HEK293 (cell line): ENCODE data around the gene CASP8.
A peak's percentile ranks its signal among the peaks of the same experiment; 100 is the strongest.

Experiments
- PRDM10 ChIP-seq: fragments of 450-650 bp; formaldehyde crosslinking; IDR thresholded peaks from 2 replicates; pipeline ENCODE4 v1.5.1; 2016; ENCODE audit warnings: missing biosample characterization, missing genetic modification characterization
- PRDM4 ChIP-seq: fragments of 450-650 bp; formaldehyde crosslinking; IDR thresholded peaks from 2 replicates; pipeline ENCODE4 v1.5.1; 2017; ENCODE audit warnings: missing biosample characterization, missing genetic modification characterization
- SCRT2 ChIP-seq: fragments of 450-650 bp; formaldehyde crosslinking; IDR thresholded peaks from 2 replicates; pipeline ENCODE4 v1.5.1; 2016; ENCODE audit warnings: missing biosample characterization, missing genetic modification characterization
- SETDB1 ChIP-seq: IDR thresholded peaks from one replicate; pipeline ENCODE4 v1.6.1; 2017; ENCODE audit warnings: mild to moderate bottlenecking, low read length, moderate library complexity, mixed read lengths; ENCODE audit not compliant: insufficient read length
- TRIM28 ChIP-seq: IDR thresholded peaks from 2 replicates; pipeline ENCODE4 v1.6.1; 2011; ENCODE audit warnings: low read length, control low read depth, borderline replicate concordance
- ZBTB11 ChIP-seq: fragments of 450-650 bp; formaldehyde crosslinking; conservative IDR thresholded peaks from 2 replicates; pipeline ENCODE4 v1.5.1; 2016; ENCODE audit warnings: low read depth, missing biosample characterization, missing genetic modification characterization
- ZBTB48 ChIP-seq: fragments of 450-650 bp; formaldehyde crosslinking; IDR thresholded peaks from 2 replicates; pipeline ENCODE4 v1.5.1; 2016; ENCODE audit warnings: missing biosample characterization, missing genetic modification characterization
- ZFP37 ChIP-seq: fragments of 450-650 bp; formaldehyde crosslinking; IDR thresholded peaks from 2 replicates; pipeline ENCODE4 v1.5.1; 2016; ENCODE audit warnings: missing biosample characterization, missing genetic modification characterization
- ZFP69B ChIP-seq: fragments of 450-650 bp; formaldehyde crosslinking; IDR thresholded peaks from 2 replicates; pipeline ENCODE4 v1.5.1; 2016; ENCODE audit warnings: missing biosample characterization, missing genetic modification characterization
- ZNF169 ChIP-seq: fragments of 450-650 bp; formaldehyde crosslinking; IDR thresholded peaks from 2 replicates; pipeline ENCODE4 v1.5.1; 2016; ENCODE audit warnings: missing biosample characterization, missing genetic modification characterization
- ZNF184 ChIP-seq: fragments of 450-650 bp; IDR thresholded peaks from 2 replicates; pipeline ENCODE4 v1.5.1; 2018; ENCODE audit warnings: missing biosample characterization, mild to moderate bottlenecking, missing genetic modification characterization
- ZNF354C ChIP-seq: fragments of 450-650 bp; formaldehyde crosslinking; IDR thresholded peaks from 2 replicates; pipeline ENCODE4 v1.5.1; 2016; ENCODE audit warnings: missing biosample characterization, missing genetic modification characterization, low read depth, borderline replicate concordance
- ZNF530 ChIP-seq: fragments of 450-650 bp; formaldehyde crosslinking; IDR thresholded peaks from 2 replicates; pipeline ENCODE4 v1.5.1; 2016; ENCODE audit warnings: low read depth, missing biosample characterization, missing genetic modification characterization
- ZNF544 ChIP-seq: fragments of 450-650 bp; formaldehyde crosslinking; IDR thresholded peaks from 2 replicates; pipeline ENCODE4 v1.5.0; 2017; ENCODE audit warnings: missing biosample characterization, missing genetic modification characterization
- ZNF654 ChIP-seq: fragments of 450-650 bp; formaldehyde crosslinking; IDR thresholded peaks from 2 replicates; pipeline ENCODE4 v1.5.1; 2016; ENCODE audit warnings: low read depth, missing biosample characterization, missing genetic modification characterization
- ZNF843 ChIP-seq: fragments of 450-650 bp; formaldehyde crosslinking; IDR thresholded peaks from 2 replicates; pipeline ENCODE4 v1.5.1; 2016; ENCODE audit warnings: missing biosample characterization, missing genetic modification characterization
- TF ChIP-seq, protein P1 (sequence below): fragments of 450-650 bp; formaldehyde crosslinking; IDR thresholded peaks from 2 replicates; pipeline ENCODE4 v1.5.1; 2016; ENCODE audit warnings: missing biosample characterization, missing genetic modification characterization
- TF ChIP-seq, protein P2 (sequence below): fragments of 450-650 bp; formaldehyde crosslinking; IDR thresholded peaks from 2 replicates; pipeline ENCODE4 v1.5.1; 2016; ENCODE audit warnings: missing biosample characterization, missing genetic modification characterization
- TF ChIP-seq, protein P3 (sequence below): fragments of 450-650 bp; formaldehyde crosslinking; IDR thresholded peaks from 2 replicates; pipeline ENCODE4 v1.5.1; 2016; ENCODE audit warnings: missing biosample characterization, missing genetic modification characterization
- TF ChIP-seq, protein P4 (sequence below): fragments of 450-650 bp; formaldehyde crosslinking; IDR thresholded peaks from 2 replicates; pipeline ENCODE4 v1.5.1; 2016; ENCODE audit warnings: missing biosample characterization, missing genetic modification characterization

The CASP8 gene

GRCh38 chr2:201231781-201232466 is 28.4 kb upstream of the CASP8 start (continued):
- TF ChIP-seq ZNF654 (peak; percentile 96), ZBTB48 (no peak), ZNF169 (tag by site-specific recombination) (no peak), ZFP69B (tag by site-specific recombination) (no peak), SETDB1 (peak; percentile 83), ZNF354C (tag by site-specific recombination) (no peak), TRIM28 (0 out of 2 replicates have a peak, but pooled peaks have one; percentile 17), PRDM4 (tag by site-specific recombination) (no peak), ZNF544 (tag by site-specific recombination) (no peak), ZBTB11 (tag by site-specific recombination) (peak; percentile 85), PRDM10 (tag by site-specific recombination) (peak; percentile 28; the same call in 1 of the 2 replicates), ZNF530 (tag by site-specific recombination) (no peak), SCRT2 (tag by site-specific recombination) (0 out of 2 replicates have a peak, but pooled peaks have one; percentile 14), ZNF843 (tag by site-specific recombination) (no peak), ZFP37 (tag by site-specific recombination) (0 out of 2 replicates have a peak, but pooled peaks have one; percentile 29), ZNF184 (no peak)
- TF ChIP-seq, protein P1, sequence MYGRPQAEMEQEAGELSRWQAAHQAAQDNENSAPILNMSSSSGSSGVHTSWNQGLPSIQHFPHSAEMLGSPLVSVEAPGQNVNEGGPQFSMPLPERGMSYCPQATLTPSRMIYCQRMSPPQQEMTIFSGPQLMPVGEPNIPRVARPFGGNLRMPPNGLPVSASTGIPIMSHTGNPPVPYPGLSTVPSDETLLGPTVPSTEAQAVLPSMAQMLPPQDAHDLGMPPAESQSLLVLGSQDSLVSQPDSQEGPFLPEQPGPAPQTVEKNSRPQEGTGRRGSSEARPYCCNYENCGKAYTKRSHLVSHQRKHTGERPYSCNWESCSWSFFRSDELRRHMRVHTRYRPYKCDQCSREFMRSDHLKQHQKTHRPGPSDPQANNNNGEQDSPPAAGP (tag by site-specific recombination): no peak
- TF ChIP-seq, protein P2, sequence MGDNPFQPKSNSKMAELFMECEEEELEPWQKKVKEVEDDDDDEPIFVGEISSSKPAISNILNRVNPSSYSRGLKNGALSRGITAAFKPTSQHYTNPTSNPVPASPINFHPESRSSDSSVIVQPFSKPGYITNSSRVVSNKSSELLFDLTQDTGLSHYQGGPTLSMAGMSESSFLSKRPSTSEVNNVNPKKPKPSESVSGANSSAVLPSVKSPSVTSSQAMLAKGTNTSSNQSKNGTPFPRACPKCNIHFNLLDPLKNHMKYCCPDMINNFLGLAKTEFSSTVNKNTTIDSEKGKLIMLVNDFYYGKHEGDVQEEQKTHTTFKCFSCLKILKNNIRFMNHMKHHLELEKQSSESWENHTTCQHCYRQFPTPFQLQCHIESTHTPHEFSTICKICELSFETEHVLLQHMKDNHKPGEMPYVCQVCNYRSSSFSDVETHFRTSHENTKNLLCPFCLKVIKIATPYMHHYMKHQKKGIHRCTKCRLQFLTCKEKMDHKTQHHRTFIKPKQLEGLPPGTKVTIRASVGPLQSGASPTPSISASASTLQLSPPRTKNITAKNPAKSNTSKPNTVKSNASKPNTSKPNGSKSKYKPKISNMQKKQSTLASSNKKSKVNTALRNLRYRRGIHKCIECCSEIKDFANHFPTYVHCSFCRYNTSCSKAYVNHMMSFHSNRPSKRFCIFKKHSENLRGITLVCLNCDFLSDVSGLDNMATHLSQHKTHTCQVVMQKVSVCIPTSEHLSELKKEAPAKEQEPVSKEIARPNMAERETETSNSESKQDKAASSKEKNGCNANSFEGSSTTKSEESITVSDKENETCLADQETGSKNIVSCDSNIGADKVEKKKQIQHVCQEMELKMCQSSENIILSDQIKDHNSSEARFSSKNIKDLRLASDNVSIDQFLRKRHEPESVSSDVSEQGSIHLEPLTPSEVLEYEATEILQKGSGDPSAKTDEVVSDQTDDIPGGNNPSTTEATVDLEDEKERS (tag by site-specific recombination): peak; percentile 45; the same call in 1 of the 2 replicates
- TF ChIP-seq, protein P3, sequence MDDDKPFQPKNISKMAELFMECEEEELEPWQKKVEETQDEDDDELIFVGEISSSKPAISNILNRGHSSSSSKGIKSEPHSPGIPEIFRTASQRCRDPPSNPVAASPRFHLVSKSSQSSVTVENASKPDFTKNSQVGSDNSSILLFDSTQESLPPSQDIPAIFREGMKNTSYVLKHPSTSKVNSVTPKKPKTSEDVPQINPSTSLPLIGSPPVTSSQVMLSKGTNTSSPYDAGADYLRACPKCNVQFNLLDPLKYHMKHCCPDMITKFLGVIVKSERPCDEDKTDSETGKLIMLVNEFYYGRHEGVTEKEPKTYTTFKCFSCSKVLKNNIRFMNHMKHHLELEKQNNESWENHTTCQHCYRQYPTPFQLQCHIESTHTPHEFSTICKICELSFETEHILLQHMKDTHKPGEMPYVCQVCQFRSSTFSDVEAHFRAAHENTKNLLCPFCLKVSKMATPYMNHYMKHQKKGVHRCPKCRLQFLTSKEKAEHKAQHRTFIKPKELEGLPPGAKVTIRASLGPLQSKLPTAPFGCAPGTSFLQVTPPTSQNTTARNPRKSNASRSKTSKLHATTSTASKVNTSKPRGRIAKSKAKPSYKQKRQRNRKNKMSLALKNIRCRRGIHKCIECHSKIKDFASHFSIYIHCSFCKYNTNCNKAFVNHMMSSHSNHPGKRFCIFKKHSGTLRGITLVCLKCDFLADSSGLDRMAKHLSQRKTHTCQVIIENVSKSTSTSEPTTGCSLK (tag by site-specific recombination): no peak
- TF ChIP-seq, protein P4, sequence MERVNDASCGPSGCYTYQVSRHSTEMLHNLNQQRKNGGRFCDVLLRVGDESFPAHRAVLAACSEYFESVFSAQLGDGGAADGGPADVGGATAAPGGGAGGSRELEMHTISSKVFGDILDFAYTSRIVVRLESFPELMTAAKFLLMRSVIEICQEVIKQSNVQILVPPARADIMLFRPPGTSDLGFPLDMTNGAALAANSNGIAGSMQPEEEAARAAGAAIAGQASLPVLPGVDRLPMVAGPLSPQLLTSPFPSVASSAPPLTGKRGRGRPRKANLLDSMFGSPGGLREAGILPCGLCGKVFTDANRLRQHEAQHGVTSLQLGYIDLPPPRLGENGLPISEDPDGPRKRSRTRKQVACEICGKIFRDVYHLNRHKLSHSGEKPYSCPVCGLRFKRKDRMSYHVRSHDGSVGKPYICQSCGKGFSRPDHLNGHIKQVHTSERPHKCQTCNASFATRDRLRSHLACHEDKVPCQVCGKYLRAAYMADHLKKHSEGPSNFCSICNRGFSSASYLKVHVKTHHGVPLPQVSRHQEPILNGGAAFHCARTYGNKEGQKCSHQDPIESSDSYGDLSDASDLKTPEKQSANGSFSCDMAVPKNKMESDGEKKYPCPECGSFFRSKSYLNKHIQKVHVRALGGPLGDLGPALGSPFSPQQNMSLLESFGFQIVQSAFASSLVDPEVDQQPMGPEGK: no peak
